GM23248 (cell line): ENCODE results near the gene IDI2. TPM values are rescaled to one million over a fixed set of nuclear protein-coding genes. Genes with fewer than 3 reads are reported as not detected.
A peak's percentile ranks its signal among the peaks of the same experiment; 100 is the strongest.

ENCODE experiments used
- DNase-seq: peaks from one replicate; pipeline ENCODE4 v3.0.0-alpha.2; 2015
- H2AFZ ChIP-seq: fragments of 200-600 bp; sonication (generic); 2 replicates; pipeline ENCODE4 v1.6.1; 2016; ENCODE audit warnings: antibody characterized with exemption
- H3F3A ChIP-seq: fragments of 200-600 bp; sonication (generic); 2 replicates; pipeline ENCODE4 v1.6.1; 2016; ENCODE audit warnings: mild to moderate bottlenecking, antibody characterized with exemption, mixed run types; ENCODE audit not compliant: insufficient read depth
- H3K27ac ChIP-seq: fragments of 200-600 bp; sonication (generic); 2 replicates; pipeline ENCODE4 v1.5.1; 2016; ENCODE audit warnings: mild to moderate bottlenecking
- H3K27me3 ChIP-seq: fragments of 200-600 bp; sonication (generic); replicated peaks from 2 replicates; pipeline ENCODE4 v1.6.1; 2016; ENCODE audit warnings: mild to moderate bottlenecking; ENCODE audit not compliant: insufficient read depth
- H3K36me3 ChIP-seq: fragments of 200-600 bp; sonication (generic); 2 replicates; pipeline ENCODE4 v1.6.1; 2016; ENCODE audit warnings: low read depth, mild to moderate bottlenecking
- H3K4me1 ChIP-seq: fragments of 200-600 bp; sonication (generic); 2 replicates; pipeline ENCODE4 v1.6.1; 2016; ENCODE audit warnings: mild to moderate bottlenecking; ENCODE audit not compliant: insufficient read depth
- H3K4me2 ChIP-seq: fragments of 200-600 bp; sonication (generic); one replicate; pipeline ENCODE4 v1.6.1; 2016; ENCODE audit warnings: mild to moderate bottlenecking; ENCODE audit not compliant: unreplicated experiment
- H3K4me3 ChIP-seq: fragments of 200-600 bp; sonication (generic); 2 replicates; pipeline ENCODE4 v1.5.1; 2016; ENCODE audit warnings: mild to moderate bottlenecking
- H3K79me2 ChIP-seq: fragments of 200-600 bp; sonication (generic); 2 replicates; pipeline ENCODE4 v1.6.1; 2016; ENCODE audit warnings: mild to moderate bottlenecking; ENCODE audit not compliant: insufficient read depth
- H3K9ac ChIP-seq: fragments of 200-600 bp; sonication (generic); 2 replicates; pipeline ENCODE4 v1.6.1; 2016; ENCODE audit warnings: mild to moderate bottlenecking
- H3K9me2 ChIP-seq: fragments of 200-600 bp; sonication (generic); 2 replicates; pipeline ENCODE4 v1.6.1; 2016; ENCODE audit warnings: mixed run types, mild to moderate bottlenecking, moderate library complexity; ENCODE audit not compliant: insufficient read depth
- H3K9me3 ChIP-seq: fragments of 200-600 bp; sonication (generic); one replicate; pipeline ENCODE4 v1.6.1; 2017; ENCODE audit warnings: low read depth
- H4K20me1 ChIP-seq: fragments of 200-600 bp; sonication (generic); 2 replicates; pipeline ENCODE4 v1.6.0; 2016; ENCODE audit not compliant: insufficient read depth
- EZH2 ChIP-seq: fragments of 200-600 bp; sonication (generic); IDR thresholded peaks from 2 replicates; pipeline ENCODE4 v1.6.1; 2018; ENCODE audit warnings: antibody characterized with exemption, mild to moderate bottlenecking; ENCODE audit not compliant: insufficient read depth, poor library complexity, severe bottlenecking
- EZH2phosphoT487 ChIP-seq: fragments of 200-600 bp; sonication (generic); IDR thresholded peaks from 2 replicates; pipeline ENCODE4 v1.6.1; 2018; ENCODE audit warnings: antibody characterized with exemption, moderate library complexity, mild to moderate bottlenecking, low read depth; ENCODE audit not compliant: insufficient read depth
- WGBS, 2 experiments: methylation state at CpG; one replicate each; pipeline ENCODE4 v1.1.6; 2015 to 2017; ENCODE audit warnings: low lambda C conversion rate in 2 of 2, low coverage in 1 of 2; ENCODE audit errors: missing lambda C conversion rate in 2 of 2; 5-methylcytosine and 5-hydroxymethylcytosine counted together
- in situ Hi-C: fragments of 300-500 bp; cut with MboI; formaldehyde crosslinking; loops from 2 replicates; pipeline ENCODE4 v1.15.0; 2020
- polyA plus RNA-seq: library from polyadenylated mRNA; unstranded; fragments of >200 nt; fragmentation: Nextera tagmentation; extraction: Ambion mirVana; gene quantifications from 2 replicates; pipeline ENCODE4 v1.2.1, GENCODE V29; 2016
- total RNA-seq: library from RNA; depleted of rRNA; stranded (reverse); fragments of >200 nt; shearing (Covaris generic); gene quantifications from 2 replicates; pipeline ENCODE4 v1.2.3, GENCODE V29; 2014

The IDI2 gene
- total and polyA plus RNA-seq, 2 experiments from 2014 or later: not detected

- 0 out of 2 replicates have a peak, but pooled peaks cover under 1% of the 10 kb centered on the region for H3K36me3 ChIP-seq
- H3F3A ChIP-seq: peaks cover under 1% of the 10 kb centered on the region; the same call in 1 of the 2 replicates
These were observed 30.9 kb upstream of the IDI2 start, which contains the start of gene WDR37 for GRCh38 chr10:1056326-1057105. Gene WDR37 (plus strand): TSS chr10:1056385. CDS start chr10:1072156, 15,771 bp downstream.

GRCh38 chr10:1054684-1055083 lies 29.0 kb upstream of the IDI2 start:
- H3K36me3 ChIP-seq: 0 out of 2 replicates have a peak, but pooled peaks cover 9% of the 10 kb centered on the region
- peaks cover 19% of the 10 kb centered on the region for H3F3A ChIP-seq
- H3K27ac ChIP-seq: peak overlapping the region; percentile 97
- peaks cover 94% of the 10 kb centered on the region for H3K79me2 ChIP-seq
- H3K4me1 ChIP-seq: peaks cover 41% of the 10 kb centered on the region
- in situ Hi-C loops: no loop called here
- H3K27me3 ChIP-seq: no peaks in the 10 kb centered on the region
- DNase-seq: peak; percentile 61
- peak overlapping the region; percentile 96 for H3K9ac ChIP-seq
- H3K9me3 ChIP-seq: no peaks in the 10 kb centered on the region
- no peaks in the 10 kb centered on the region for H3K9me2 ChIP-seq
- peak overlapping the region; percentile 93 for H3K4me2 ChIP-seq
- TF ChIP-seq EZH2phosphoT487 (no peak), EZH2 (no peak)
- H2AFZ ChIP-seq: no peak overlapping the region
- WGBS, 2 experiments: 18% methylated on average over 6 of the region's 6 CpGs
- peaks cover 5% of the 10 kb centered on the region for H4K20me1 ChIP-seq
- H3K4me3 ChIP-seq: peak overlapping the region; percentile 83

More at GRCh38 chr10:1056326-1057105, 30.9 kb upstream of the IDI2 start, which contains the start of gene WDR37:
- Histone ChIP-seq H3K27me3 (no peaks in the 10 kb centered on the region), H3K9me2 (no peaks in the 10 kb centered on the region), H3K4me1 (peaks cover 27% of the 10 kb centered on the region), H4K20me1 (peaks cover 5% of the 10 kb centered on the region; the same call in 1 of the 2 replicates), H3K4me3 (peak within 1 kb of the TSS; percentile 83), H3K79me2 (peaks cover 94% of the 10 kb centered on the region), H3K9me3 (no peaks in the 10 kb centered on the region), H3K27ac (peak within 1 kb of the TSS; percentile 97), H2AFZ (peak within 1 kb of the TSS; percentile 82), H3K9ac (peak within 1 kb of the TSS; percentile 96), H3K4me2 (peak within 1 kb of the TSS; percentile 93)
- in situ Hi-C loops: no loop called here
- TF ChIP-seq EZH2phosphoT487: no peak
- no peak for TF ChIP-seq EZH2
- 0% methylated on average over 32 to 82 of the region's 87 CpGs for WGBS, 2 experiments
- DNase-seq: peak; percentile 97

GRCh38 chr10:1050554-1050953 lies 24.9 kb upstream of the IDI2 start:
- 65 to 68% methylated on average over 4 of the region's 4 CpGs for WGBS, 2 experiments
- no peaks in the 10 kb centered on the region; the same call in 1 of the 2 replicates for H4K20me1 ChIP-seq
- no peaks in the 10 kb centered on the region for H3K9me2 ChIP-seq
- no peaks in the 10 kb centered on the region for H3K9me3 ChIP-seq
- peak overlapping the region; percentile 94 for H3K4me2 ChIP-seq
- peak overlapping the region; percentile 97 for H3K27ac ChIP-seq
- peaks cover 35% of the 10 kb centered on the region for H3K4me1 ChIP-seq
- peak; percentile 24 for DNase-seq
- in situ Hi-C loops: no loop called here
- H3K36me3 ChIP-seq: 0 out of 2 replicates have a peak, but pooled peaks cover 9% of the 10 kb centered on the region
- TF ChIP-seq EZH2 (no peak), EZH2phosphoT487 (no peak)
- H2AFZ ChIP-seq: no peak overlapping the region
- H3K27me3 ChIP-seq: no peaks in the 10 kb centered on the region
- peak overlapping the region; percentile 91 for H3K4me3 ChIP-seq
- peaks cover 22% of the 10 kb centered on the region for H3F3A ChIP-seq
- peaks cover 81% of the 10 kb centered on the region for H3K79me2 ChIP-seq
- peak overlapping the region; percentile 96 for H3K9ac ChIP-seq

GRCh38 chr10:1050145-1050544 lies 24.5 kb upstream of the IDI2 start:
- WGBS, 2 experiments: 16 to 19% methylated on average over 5 of the region's 5 CpGs

More at GRCh38 chr10:1050145-1050544, 24.5 kb upstream of the IDI2 start:
- Histone ChIP-seq H3K4me3 (peak overlapping the region; percentile 91), H3K9ac (peak overlapping the region; percentile 96), H3K4me1 (peaks cover 31% of the 10 kb centered on the region), H3K9me3 (no peaks in the 10 kb centered on the region), H3F3A (peaks cover 22% of the 10 kb centered on the region), H3K79me2 (peaks cover 81% of the 10 kb centered on the region), H4K20me1 (no peaks in the 10 kb centered on the region; the same call in 1 of the 2 replicates), H3K27ac (peak overlapping the region; percentile 97), H3K36me3 (0 out of 2 replicates have a peak, but pooled peaks cover 9% of the 10 kb centered on the region), H3K9me2 (no peaks in the 10 kb centered on the region), H2AFZ (peak overlapping the region; percentile 78), H3K27me3 (no peaks in the 10 kb centered on the region), H3K4me2 (peak overlapping the region; percentile 94)
- peak; percentile 43 for DNase-seq
- in situ Hi-C loops: no loop called here
- TF ChIP-seq EZH2 (no peak), EZH2phosphoT487 (no peak)
